K562 (cell line): ENCODE results near the gene OCIAD1. TPM values are rescaled to one million over a fixed set of nuclear protein-coding genes. Genes with fewer than 3 reads are reported as not detected.

ENCODE experiments used
- ARID2 ChIP-seq: fragments of 450-650 bp; IDR thresholded peaks from 2 replicates; pipeline ENCODE4 v1.6.1; 2017; ENCODE audit warnings: antibody characterized with exemption, mild to moderate bottlenecking
- CREB1 ChIP-seq, 2 experiments: sonication (generic) in 1 of 2; formaldehyde crosslinking in 1 of 2; IDR thresholded peaks; 2 replicates each; pipeline versions ENCODE4 v1.6.1 to v1.8.0; 2012 to 2022; ENCODE audit warnings: inconsistent platforms in 1 of 2, mild to moderate bottlenecking in 1 of 2, missing genetic modification reagents in 1 of 2, moderate library complexity in 1 of 2
- E2F3 ChIP-seq: fragments of 250-450 bp; sonication (Bioruptor Pico); IDR thresholded peaks from 2 replicates; pipeline ENCODE4 v1.4.0; 2020; ENCODE audit warnings: mild to moderate bottlenecking
- FUS ChIP-seq: fragments of 200-400 bp; formaldehyde crosslinking; optimal IDR thresholded peaks from 2 replicates; pipeline ENCODE3; 2017; ENCODE audit warnings: low read depth, low read length
- HINFP ChIP-seq: fragments of 450-650 bp; conservative IDR thresholded peaks from 2 replicates; pipeline ENCODE4 v1.6.1; 2016; ENCODE audit warnings: missing genetic modification characterization, low read depth, mild to moderate bottlenecking, control low read depth, missing compliant biosample characterization
- HMBOX1 ChIP-seq: sonication (generic); IDR thresholded peaks from 2 replicates; pipeline ENCODE4 v1.6.1; 2016
- NR2C1 ChIP-seq, 2 experiments: fragments of 450-650 bp; IDR thresholded peaks; 2 replicates each; pipeline ENCODE4 v1.6.1; 2017; ENCODE audit warnings: mild to moderate bottlenecking in 2 of 2, antibody characterized with exemption in 1 of 2, inconsistent platforms in 1 of 2, missing compliant biosample characterization in 1 of 2, missing genetic modification characterization in 1 of 2
- PKNOX1 ChIP-seq: fragments of 450-650 bp; IDR thresholded peaks from 2 replicates; pipeline ENCODE4 v1.6.1; 2016
- PREB ChIP-seq: sonication (generic); formaldehyde crosslinking; IDR thresholded peaks from 2 replicates; pipeline ENCODE4 v1.8.1; 2023; ENCODE audit warnings: mild to moderate bottlenecking, missing genetic modification reagents
- THAP7 ChIP-seq: fragments of 250-450 bp; sonication (Bioruptor Pico); IDR thresholded peaks from 2 replicates; pipeline ENCODE4 v1.5.0; 2021
- TSC22D4 ChIP-seq: fragments of 450-650 bp; IDR thresholded peaks from 2 replicates; pipeline ENCODE4 v1.6.1; 2016; ENCODE audit warnings: missing genetic modification characterization, missing biosample characterization, control low read depth
- ZMIZ1 ChIP-seq, 2 experiments: fragments of 150-350 bp in 1 of 2; IDR thresholded peaks; 2 replicates each; pipeline ENCODE4 v1.6.1; 2012 to 2016; ENCODE audit warnings: low read depth in 2 of 2, low read length in 2 of 2, mild to moderate bottlenecking in 1 of 2, moderate library complexity in 1 of 2
- ZNF445 ChIP-seq: fragments of 250-450 bp; sonication (Bioruptor Pico); IDR thresholded peaks from 2 replicates; pipeline ENCODE4 v1.4.0; 2020; ENCODE audit warnings: low read depth, mild to moderate bottlenecking, moderate library complexity
- polyA plus RNA-seq, 8 experiments: library from polyadenylated mRNA; depleted of rRNA in 4 of 8; stranded (reverse) in 5 of 8; unstranded in 3 of 8; fragments of >200 nt; fragmentation: Nextera tagmentation in 2 of 8; fragmentation: Illumina TruSeq in 1 of 8; extraction: Ambion mirVana in 2 of 8; extraction: Trizol in 1 of 8; gene quantifications; 2 replicates each; pipeline versions ENCODE4 v1.2.1 to v1.2.3, GENCODE V29; 2011 to 2014; ENCODE audit warnings: inconsistent platforms in 1 of 8, missing spikeins in 1 of 8
- total RNA-seq, 7 experiments: library from RNA; depleted of rRNA in 6 of 7; stranded (reverse); fragments of >200 nt in 6 of 7; fragmentation: Illumina TruSeq in 2 of 7; extraction: Trizol in 2 of 7; gene quantifications; 2 replicates each; pipeline versions ENCODE4 v1.2.1 to v1.2.3, GENCODE V29; 2011 to 2021; ENCODE audit warnings: low replicate concordance in 1 of 7

Gene OCIAD1
- total and polyA plus RNA-seq, 9 of the 15 experiments (the other 6 are each of a cell fraction or from before 2014, with no cell fraction given), result 99.0 to 358 (median 196) TPM

- TF ChIP-seq FUS (no peak), CREB1 (IDR thresholded peaks at IDR 0.05) (no peak), CREB1 (CRISPR knock-in tag; IDR thresholded peaks at IDR 0.05) (no peak), PREB (no peak), ARID2 (no peak), HINFP (no peak), THAP7 (CRISPR knock-in tag) (no peak), PKNOX1 (peak; percentile 41), NR2C1 (IDR thresholded peaks at IDR 0.05) (peak; percentile 91), NR2C1 (tag; IDR thresholded peaks at IDR 0.05) (peak; percentile 96), ZNF445 (CRISPR knock-in tag) (no peak), HMBOX1 (no peak), ZMIZ1 (IDR thresholded peaks at IDR 0.05; ENCODE audit: low read depth in 2 of 2, low read length in 2 of 2) (no peak), E2F3 (CRISPR knock-in tag) (no peak), TSC22D4 (tag) (no peak)
Observed at GRCh38 chr4:48804584-48805301, 26.1 kb upstream of the OCIAD1 start (continued).
